IMR-90 (cell line): Measurements from ENCODE around the gene TMEM63C.
"Not testable (repeated sequence)": the region's sequence is repeated elsewhere in the genome, so short reads cannot be mapped to it uniquely, and the experiment has no call there.

Experiments
- CTCF ChIP-seq: conservative IDR thresholded peaks from 2 replicates; pipeline ENCODE4 v1.5.1; 2012; ENCODE audit warnings: mild to moderate bottlenecking, low read depth, low read length, improper control_type of control experiment
- FOS ChIP-seq: fragments of 150-350 bp; IDR thresholded peaks from 2 replicates; pipeline ENCODE4 v1.6.1; 2016; ENCODE audit warnings: low read depth, low read length
- POLR2A ChIP-seq: IDR thresholded peaks from 2 replicates; pipeline ENCODE4 v1.6.1; 2012; ENCODE audit warnings: mild to moderate bottlenecking, low read depth, low read length

- not testable (repeated sequence) for TF ChIP-seq FOS, CTCF, POLR2A
Measured at GRCh38 chr14:77173911-77174617, 7.5 kb upstream of the TMEM63C start.
